ENCODE measurements around the gene COL12A1. TPM values are rescaled to one million over a fixed set of nuclear protein-coding genes. Genes with fewer than 3 reads are reported as not detected.

COL12A1 gene
- polyA plus RNA-seq, 3 donors, result 65.5 to 82.5 (median 71.4) TPM

GRCh38 chr6:75108333-75108974, 97.4 kb downstream of the COL12A1 start:
- DNase-seq (ENCODE audit: low read depth in 3 of 3, low spot score in 2 of 3), result no peak

- no peak for DNase-seq (ENCODE audit: low read depth in 3 of 3, low spot score in 2 of 3)
Measured at GRCh38 chr6:75107913-75108312, 97.9 kb downstream of the COL12A1 start.

- DNase-seq (ENCODE audit: low read depth in 3 of 3, low spot score in 2 of 3), result no peak
Measured at GRCh38 chr6:75106426-75106825, 99.4 kb downstream of the COL12A1 start.

GRCh38 chr6:75103431-75103830, 102.4 kb downstream of the COL12A1 start:
- no peak for DNase-seq (ENCODE audit: low read depth in 3 of 3, low spot score in 2 of 3)

GRCh38 chr6:75102301-75102700, 103.6 kb downstream of the COL12A1 start:
- DNase-seq (ENCODE audit: low read depth in 3 of 3, low spot score in 2 of 3), result no peak

- no peak for DNase-seq (ENCODE audit: low read depth in 3 of 3, low spot score in 2 of 3)
Measured at GRCh38 chr6:75101896-75102295, 104.0 kb downstream of the COL12A1 start.

GRCh38 chr6:75098709-75099108, 107.1 kb downstream of the COL12A1 start:
- DNase-seq (ENCODE audit: low read depth in 3 of 3, low spot score in 2 of 3), result no peak

- no peak for DNase-seq (ENCODE audit: low read depth in 3 of 3, low spot score in 2 of 3)
Measured at GRCh38 chr6:75096966-75097365, 108.9 kb downstream of the COL12A1 start.

- DNase-seq (ENCODE audit: low read depth in 3 of 3, low spot score in 2 of 3), result no peak
Measured at GRCh38 chr6:75094614-75095200, 111.1 kb downstream of the COL12A1 start.

DNA sequence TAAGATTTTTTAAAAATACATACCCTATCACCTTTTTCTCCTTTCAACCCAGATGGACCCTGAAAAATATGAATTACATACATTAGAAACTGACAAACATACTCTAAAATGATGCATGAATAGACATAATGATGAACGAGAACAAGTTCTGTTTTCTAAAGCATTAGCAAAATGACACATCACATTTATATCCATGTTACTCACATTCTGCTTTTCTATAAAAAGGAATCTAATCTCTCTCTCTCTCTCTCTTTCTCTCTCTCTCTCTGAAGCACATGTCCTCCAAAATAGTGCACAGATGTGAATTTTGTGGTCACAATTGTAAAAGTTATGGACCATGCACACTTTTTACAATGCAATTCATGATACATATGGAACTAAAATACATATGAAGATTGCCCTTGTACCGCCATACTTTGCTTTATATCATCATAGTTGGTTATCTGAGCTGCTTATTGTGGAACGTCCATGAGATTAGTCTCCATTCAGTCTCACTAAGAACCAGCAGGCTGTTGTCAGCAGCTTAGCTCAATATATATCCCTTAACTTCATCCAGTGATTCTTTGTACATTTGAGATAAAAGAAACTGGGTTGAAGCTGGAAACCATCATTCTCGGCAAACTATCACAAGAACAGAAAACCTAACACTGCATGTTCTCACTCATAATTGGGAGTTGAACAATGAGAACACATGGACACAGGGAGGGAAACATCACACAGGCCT, 114.2 kb downstream of the COL12A1 start:
- DNase-seq (ENCODE audit: low read depth in 3 of 3, low spot score in 2 of 3), result no peak

- no peak for DNase-seq (ENCODE audit: low read depth in 3 of 3, low spot score in 2 of 3)
Measured at GRCh38 chr6:75090576-75090975, 115.3 kb downstream of the COL12A1 start.

GRCh38 chr6:75089921-75090320, 115.9 kb downstream of the COL12A1 start:
- DNase-seq (ENCODE audit: low read depth in 3 of 3, low spot score in 2 of 3), result no peak

- DNase-seq (ENCODE audit: low read depth in 3 of 3, low spot score in 2 of 3), result no peak
Measured at GRCh38 chr6:75089151-75089897, 116.5 kb downstream of the COL12A1 start.

DNA sequence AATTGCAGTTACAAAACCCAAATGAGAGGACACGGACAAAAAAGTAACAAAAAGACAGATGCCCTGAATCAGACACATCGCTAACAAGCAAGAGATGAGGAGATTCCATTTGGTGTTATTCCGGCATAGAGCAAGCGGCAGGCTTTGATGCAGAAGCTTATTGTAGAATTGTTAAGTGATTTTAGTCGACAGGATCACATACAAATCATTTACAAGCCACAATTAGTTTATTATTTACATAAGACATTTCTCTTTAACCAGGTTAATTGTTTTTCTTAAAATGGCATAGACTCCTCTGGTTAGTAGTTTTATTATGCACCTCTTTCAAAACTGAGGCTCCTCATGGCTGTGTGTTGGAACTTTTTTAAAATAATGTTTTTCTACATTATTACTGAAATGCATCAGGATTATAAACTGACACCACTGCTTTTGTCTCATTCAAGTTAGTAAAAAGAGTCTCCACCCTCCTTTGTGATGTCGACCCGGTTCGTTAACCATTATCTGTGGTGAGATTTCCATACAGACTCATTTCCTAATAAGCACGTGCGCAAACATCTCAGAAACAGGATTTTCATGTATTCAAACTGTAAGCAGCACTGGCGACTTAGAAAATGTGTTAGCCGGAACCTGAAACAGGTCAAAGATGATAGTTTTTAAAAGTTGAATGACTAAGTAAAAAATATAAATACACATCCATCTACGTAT, 119.8 kb downstream of the COL12A1 start:
- no peak for DNase-seq (ENCODE audit: low read depth in 3 of 3, low spot score in 2 of 3)

DNA sequence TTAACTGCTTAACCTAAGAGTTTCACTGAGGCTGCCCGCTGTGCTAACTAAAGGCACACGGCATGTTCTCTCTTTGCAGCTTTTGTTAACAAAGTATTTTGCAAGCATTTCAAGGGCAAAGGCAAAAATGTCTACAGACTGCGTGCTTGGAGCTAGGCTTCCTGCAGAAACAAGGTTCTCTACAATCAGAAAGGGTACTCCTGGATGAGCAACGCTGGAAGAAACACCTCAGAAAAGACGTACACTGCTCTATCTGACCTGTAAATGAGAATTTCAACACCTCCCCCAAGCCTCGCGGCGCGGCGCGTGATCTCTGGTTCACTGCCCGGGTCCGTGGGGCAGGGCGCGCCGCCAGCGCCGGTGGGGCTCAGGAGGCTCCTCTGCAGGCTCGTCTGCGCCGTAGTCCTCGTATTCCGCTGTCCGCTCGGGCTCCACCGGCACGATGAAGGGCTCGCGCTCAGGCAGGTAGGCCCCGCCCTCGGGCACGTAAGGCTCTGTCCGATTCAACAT, 120.9 kb downstream of the COL12A1 start:
- DNase-seq (ENCODE audit: low read depth in 3 of 3, low spot score in 2 of 3), result no peak

DNA sequence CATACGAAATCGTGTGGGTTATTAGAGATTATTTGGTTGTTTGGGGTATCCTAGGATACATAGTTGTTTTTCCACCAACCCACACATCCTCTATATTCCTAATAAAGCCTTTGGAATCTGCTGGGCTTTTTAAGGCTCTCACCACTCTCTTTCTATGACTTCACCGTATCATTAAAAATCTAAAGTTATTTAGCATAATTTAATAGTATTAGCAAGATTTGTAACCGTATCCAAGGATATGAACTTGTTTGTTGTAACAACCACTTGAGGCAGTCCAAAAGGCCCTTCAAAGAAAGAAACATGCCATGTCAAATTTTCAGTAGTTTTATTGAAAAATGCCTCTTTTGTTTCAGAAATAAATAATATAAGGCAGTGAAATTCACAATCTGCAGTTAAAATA, 121.8 kb downstream of the COL12A1 start:
- DNase-seq (ENCODE audit: low read depth in 3 of 3, low spot score in 2 of 3), result no peak

GRCh38 chr6:75081921-75082320, 123.9 kb downstream of the COL12A1 start:
- DNase-seq (ENCODE audit: low read depth in 3 of 3, low spot score in 2 of 3), result no peak

DNA sequence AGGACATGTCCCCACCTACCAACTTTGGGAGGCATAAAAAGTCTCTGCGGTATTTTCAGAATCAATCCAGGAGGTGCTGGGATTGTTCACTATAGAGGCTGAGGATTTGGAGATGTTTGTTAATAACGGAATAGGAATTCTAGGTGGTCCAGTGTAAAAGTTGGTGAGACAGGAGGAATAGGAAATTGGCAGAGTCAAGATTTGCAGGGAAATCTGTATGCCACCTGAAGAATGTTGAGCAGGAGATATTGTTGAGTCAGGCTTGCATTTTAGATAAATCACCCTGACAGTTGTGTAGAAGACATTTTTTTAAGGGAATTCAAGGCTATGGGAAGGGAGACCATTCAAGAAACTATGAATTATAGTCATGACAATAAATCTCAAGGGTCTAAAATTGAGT, 124.8 kb downstream of the COL12A1 start:
- no peak for DNase-seq (ENCODE audit: low read depth in 3 of 3, low spot score in 2 of 3)

GRCh38 chr6:75079589-75079988, 126.3 kb downstream of the COL12A1 start:
- DNase-seq (ENCODE audit: low read depth in 3 of 3, low spot score in 2 of 3), result no peak

DNA sequence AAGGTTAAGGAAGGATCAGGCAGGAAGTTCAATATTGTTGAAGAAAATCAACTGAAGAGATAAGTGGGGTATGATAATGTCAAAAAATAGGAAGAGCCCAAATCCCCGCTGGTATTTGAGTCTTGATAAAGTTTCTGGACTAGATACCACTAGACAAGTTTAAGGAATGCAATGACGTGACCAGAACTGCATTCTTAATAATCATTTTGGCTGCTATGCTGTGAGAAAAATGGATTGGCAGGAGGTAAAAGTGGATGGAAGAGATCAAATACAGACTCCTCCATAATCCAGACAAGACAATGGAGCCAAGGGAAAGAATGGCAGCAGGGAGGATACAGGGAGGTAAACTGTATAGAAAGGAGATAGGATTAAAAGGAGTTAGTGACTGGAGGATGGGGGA, 128.2 kb downstream of the COL12A1 start:
- DNase-seq (ENCODE audit: low read depth in 3 of 3, low spot score in 2 of 3), result no peak

DNA sequence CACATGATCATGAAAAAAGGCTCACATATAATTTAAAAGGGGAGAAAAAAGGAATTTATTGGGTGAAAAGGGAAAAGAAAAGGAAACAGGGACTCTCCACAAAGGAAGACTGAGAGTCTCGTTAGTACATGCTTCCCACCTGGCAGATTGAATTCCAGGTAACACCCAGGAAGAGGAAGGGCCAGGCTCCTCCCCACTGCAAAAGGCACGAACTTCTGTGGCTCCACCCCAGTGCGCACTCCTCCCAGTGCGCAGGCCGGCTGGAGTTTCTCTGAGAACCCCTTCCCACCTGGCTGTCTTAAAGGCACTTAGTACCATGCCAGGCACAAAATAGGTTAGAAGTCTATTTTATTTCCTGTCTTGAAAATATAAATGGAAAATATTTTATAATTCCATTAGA, 129.8 kb downstream of the COL12A1 start:
- no peak for DNase-seq (ENCODE audit: low read depth in 3 of 3, low spot score in 2 of 3)

All from right renal cortex interstitium (tissue), 3 donors.